HepG2 (cell line): ENCODE results near the gene SUPT6H. TPM values are rescaled to one million over a fixed set of nuclear protein-coding genes. Genes with fewer than 3 reads are reported as not detected.

ENCODE experiments used
- ATAC-seq: fragments of 200-7000 bp; cut with Tn5 transposase; 3 replicates; pipeline ENCODE4 v1.9.1; 2020; ENCODE audit warnings: mild to moderate bottlenecking, moderate library complexity
- BruUV-seq: library from RNA; stranded (reverse); fragments of 400-500 nt; replicated peaks from 2 replicates; lab custom pipeline; 2021; lab: Mats Ljungman, UMichigan
- CTCF ChIA-PET: fragments of 300-600 bp; formaldehyde crosslinking; extraction: SDS; loops from one replicate; lab custom pipeline; 2021; ENCODE audit warnings: low total read pairs, inconsistent platforms, low intra/inter-chr PET ratio; lab: Yijun Ruan, JAX
- POLR2A ChIA-PET: fragments of 350-600 bp; sonication (Branson Sonifier 250); formaldehyde crosslinking; loops from one replicate; lab custom pipeline; 2020; ENCODE audit warnings: antibody characterized with exemption, inconsistent platforms; lab: Yijun Ruan, JAX
- DNase-seq: peaks from one replicate; pipeline ENCODE4 v3.0.0-alpha.2; 2015; ENCODE audit warnings: low spot score
- FAIRE-seq: peaks from 3 replicates; lab custom pipeline; 2011; peaks lifted over from hg19 to GRCh38; lab: Jason Lieb, UNC
- H2AFZ ChIP-seq: one replicate; pipeline ENCODE4 v1.6.1; 2011; ENCODE audit warnings: low read length, inconsistent platforms
- H3K27ac ChIP-seq: fragments of 300-600 bp; 3 replicates; pipeline ENCODE4 v1.8.0; 2011; ENCODE audit warnings: mixed run types, mild to moderate bottlenecking, mixed read lengths, low read length, inconsistent platforms; ENCODE audit not compliant: insufficient read depth; ENCODE audit errors: extremely low read length
- H3K27me3 ChIP-seq, 2 experiments: fragments of 200-600 bp in 1 of 2; 2 replicates in 1 of 2; 3 replicates in 1 of 2; pipeline versions ENCODE4 v1.6.0 to v1.8.0; 2011; ENCODE audit warnings: low read length in 2 of 2, mild to moderate bottlenecking in 2 of 2, moderate library complexity in 2 of 2, inconsistent platforms in 1 of 2; ENCODE audit not compliant: insufficient read depth in 2 of 2, control insufficient read depth in 1 of 2
- H3K36me3 ChIP-seq, 2 experiments: fragments of 200-600 bp in 1 of 2; replicated peaks in 1 of 2; 2 replicates in 1 of 2; 3 replicates in 1 of 2; pipeline versions ENCODE4 v1.5.1 to v1.8.0; 2011; ENCODE audit warnings: low read length in 2 of 2, inconsistent platforms in 1 of 2; ENCODE audit not compliant: insufficient read depth in 2 of 2, control insufficient read depth in 1 of 2
- H3K4me1 ChIP-seq: 2 replicates; pipeline ENCODE4 v1.5.1; 2012; ENCODE audit warnings: low read length, inconsistent platforms; ENCODE audit not compliant: insufficient read depth
- H3K4me2 ChIP-seq: 2 replicates; pipeline ENCODE4 v1.6.0; 2011; ENCODE audit warnings: low read depth, low read length, inconsistent platforms
- H3K4me3 ChIP-seq, 3 experiments: fragments of 200-600 bp in 1 of 3; sonication (generic), shearing (Covaris generic) in 1 of 3; replicated peaks in 1 of 3; 2 replicates each; pipeline ENCODE4 v1.5.1; 2011 to 2016; ENCODE audit warnings: low read length in 3 of 3, inconsistent platforms in 2 of 3, low read depth in 2 of 3, mild to moderate bottlenecking in 2 of 3, control low read depth in 1 of 3, mixed read lengths in 1 of 3; ENCODE audit not compliant: insufficient read depth in 1 of 3
- H3K79me2 ChIP-seq: one replicate; pipeline ENCODE4 v1.6.1; 2011; ENCODE audit warnings: low read length, inconsistent platforms; ENCODE audit not compliant: insufficient read depth
- H3K9ac ChIP-seq: 2 replicates; pipeline ENCODE4 v1.6.0; 2011; ENCODE audit warnings: mild to moderate bottlenecking, low read depth, low read length, inconsistent platforms; ENCODE audit not compliant: insufficient read depth
- H3K9me3 ChIP-seq: 2 replicates; pipeline ENCODE4 v1.5.1; 2012; ENCODE audit warnings: mild to moderate bottlenecking, low read length
- H4K20me1 ChIP-seq: 2 replicates; pipeline ENCODE4 v1.6.0; 2011; ENCODE audit warnings: inconsistent platforms, mild to moderate bottlenecking, low read length, moderate library complexity; ENCODE audit not compliant: insufficient read depth
- FOSL1 ChIP-seq: sonication (generic); formaldehyde crosslinking; IDR thresholded peaks from 2 replicates; pipeline ENCODE4 v1.9.0; 2021; ENCODE audit warnings: missing genetic modification reagents, borderline replicate concordance
- FOSL2 ChIP-seq: sonication (generic); formaldehyde crosslinking; IDR thresholded peaks from 2 replicates; pipeline ENCODE4 v1.4.0; 2020; ENCODE audit warnings: missing genetic modification reagents
- SIN3A ChIP-seq: IDR thresholded peaks from 2 replicates; pipeline ENCODE4 v1.6.1; 2011; ENCODE audit warnings: low read depth, mild to moderate bottlenecking, control low read depth, low read length, borderline replicate concordance
- ZC3H13 ChIP-seq: sonication (generic); formaldehyde crosslinking; IDR thresholded peaks from 2 replicates; pipeline ENCODE4 v1.8.1; 2023; ENCODE audit warnings: mild to moderate bottlenecking, missing genetic modification reagents, moderate library complexity
- ZNF75D ChIP-seq: sonication (generic); formaldehyde crosslinking; IDR thresholded peaks from 2 replicates; pipeline ENCODE4 v1.8.1; 2023; ENCODE audit warnings: missing genetic modification reagents, mild to moderate bottlenecking, borderline replicate concordance
- WGBS: methylation state at CpG from one replicate; pipeline ENCODE4 v1.1.6; 2017; ENCODE audit warnings: low lambda C conversion rate; 5-methylcytosine and 5-hydroxymethylcytosine counted together
- in situ Hi-C: cut with HindIII; loops from 2 replicates; pipeline ENCODE4 v1.10.0; 2017; ENCODE audit warnings: low pct_unique_long_range_greater_than_20kb; ENCODE audit not compliant: extremely low pct_ligation_motif_present
- intact Hi-C: fragments of 100-400 bp; cut with micrococcal nuclease; formaldehyde crosslinking; loops from one replicate; pipeline ENCODE4 v1.10.0; 2022; ENCODE audit not compliant: unreplicated experiment
- polyA plus RNA-seq, 8 experiments: library from polyadenylated mRNA; depleted of rRNA in 3 of 8; stranded (reverse) in 7 of 8; unstranded in 1 of 8; fragments of >200 nt; fragmentation: Illumina TruSeq in 4 of 8; extraction: Trizol in 4 of 8; gene quantifications; 2 replicates each; pipeline versions ENCODE4 v1.2.1 to v1.2.3, GENCODE V29; 2011 to 2016; ENCODE audit warnings: low read depth in 4 of 8, missing spikeins in 1 of 8, mixed read lengths in 1 of 8; ENCODE audit not compliant: insufficient read depth in 1 of 8
- total RNA-seq, 5 experiments: library from RNA; depleted of rRNA; stranded (reverse); fragments of >200 nt; fragmentation: Illumina TruSeq; extraction: Trizol; gene quantifications; 2 replicates each; pipeline ENCODE4 v1.2.3, GENCODE V29; 2016; ENCODE audit warnings: low read depth in 1 of 5

SUPT6H gene
- total and polyA plus RNA-seq, 2 of the 13 experiments (the other 11 are each of a cell fraction or from before 2014, with no cell fraction given) = 32.7 to 39.9 TPM

DNA sequence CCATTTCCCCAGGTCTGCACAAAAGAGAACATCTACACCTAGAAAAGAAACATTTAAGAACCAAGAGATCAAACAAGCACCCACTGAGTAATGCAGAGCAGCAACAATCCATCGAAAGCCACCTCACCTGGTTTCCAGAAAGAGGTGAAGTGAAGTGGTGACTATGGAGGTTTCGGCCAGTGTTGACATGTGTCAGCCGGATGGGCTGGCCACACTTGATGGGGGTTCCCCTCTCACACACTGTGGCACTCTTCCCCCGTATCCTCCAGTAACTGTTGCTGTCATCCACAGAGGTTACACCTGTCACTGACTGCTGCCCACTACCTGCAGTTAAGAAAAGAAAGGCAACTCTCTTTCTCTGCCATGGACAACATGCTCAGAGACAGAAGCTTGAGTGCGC is 6.8 kb upstream of the SUPT6H start:
- Histone ChIP-seq H3K4me1 (peaks cover 11% of the 10 kb centered on the region), H3K4me2 (no peak overlapping the region), H3K9me3 (no peaks in the 10 kb centered on the region), H3K27me3 (no peaks in the 10 kb centered on the region), H3K9ac (no peak overlapping the region), H2AFZ (no peak overlapping the region), H3K4me3 (no peak overlapping the region), H3K27ac (no peak overlapping the region), H3K36me3 (peaks cover 3 to 8% of the 10 kb centered on the region in 2 experiments; a peak in 4 of 5 replicates), H4K20me1 (no peaks in the 10 kb centered on the region), H3K79me2 (peaks cover 10% of the 10 kb centered on the region)
- FAIRE-seq (no peak), DNase-seq (no peak), ATAC-seq (no peak)
- in situ Hi-C loops = no loop called here
- BruUV-seq = no TSS peak
- POLR2A ChIA-PET = no interaction called here
- WGBS = 100% methylated on average over 5 of the region's 5 CpGs
- CTCF ChIA-PET = no interaction called here
- intact Hi-C loops = no loop called here
- TF ChIP-seq SIN3A (no peak), ZC3H13 (CRISPR knock-in tag) (0 out of 2 replicates have a peak, but pooled peaks have one; percentile 54)

DNA sequence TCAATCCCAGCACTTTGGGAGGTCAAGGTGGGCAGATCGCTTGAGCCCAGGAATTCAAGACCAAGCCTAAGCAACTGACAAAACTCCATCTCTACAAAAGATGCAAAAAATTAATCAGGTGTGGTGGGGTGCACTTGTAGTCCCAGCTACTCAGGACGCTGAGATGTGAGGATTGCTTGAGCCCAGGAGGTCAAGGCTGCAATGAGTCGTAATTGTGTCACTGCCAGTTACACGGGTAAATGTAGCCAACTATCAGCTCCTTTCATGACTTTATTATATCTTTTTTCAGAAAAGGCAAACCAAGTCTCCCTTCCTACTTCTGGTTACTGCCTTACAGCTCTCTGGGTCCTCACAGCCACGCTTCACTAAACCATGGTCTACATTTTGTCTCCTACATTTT is 4.2 kb upstream of the SUPT6H start:
- FAIRE-seq = no peak
- ChIA-PET CTCF (no interaction called here), POLR2A (interaction anchor here (0.8 to 1.7 kb wide), 5 partner anchors 11 to 88 kb away, joined by 4 to 14 read pairs (median 4); partner anchors contain the start of genes BLTP2 and RPL23A)

More for the DNA sequence above, 4.2 kb upstream of the SUPT6H start:
- BruUV-seq = no TSS peak
- intact Hi-C loops (no loop called here), in situ Hi-C loops (no loop called here)
- TF ChIP-seq FOSL1 (CRISPR knock-in tag) (peak; percentile 37; the same call in 1 of the 2 replicates), ZNF75D (CRISPR knock-in tag) (no peak), FOSL2 (CRISPR knock-in tag) (peak; percentile 77)
- Histone ChIP-seq H2AFZ (no peak overlapping the region), H3K79me2 (peaks cover 35% of the 10 kb centered on the region), H3K9me3 (no peaks in the 10 kb centered on the region), H3K4me2 (no peak overlapping the region; the same call in 1 of the 2 replicates), H4K20me1 (no peaks in the 10 kb centered on the region; the same call in none of the 2 replicates), H3K27me3 (no peaks in the 10 kb centered on the region; a peak in 2 of 5 replicates), H3K36me3 (peaks cover 0 to 1% of the 10 kb centered on the region in 2 experiments; a peak in 3 of 5 replicates), H3K4me1 (peaks cover 20% of the 10 kb centered on the region), H3K9ac (peak overlapping the region; percentile 14; the same call in 1 of the 2 replicates), H3K27ac (peak overlapping the region; percentile 64), H3K4me3 (no peak overlapping the region)
- DNase-seq (no peak), ATAC-seq (no peak)
- WGBS = 68% methylated on average over 5 of the region's 5 CpGs
